GM12878 (cell line): Measurements from ENCODE around the gene COL6A3. TPM values are rescaled to one million over a fixed set of nuclear protein-coding genes. Genes with fewer than 3 reads are reported as not detected.

Experiments used
- ATAC-seq: fragments of 200-7000 bp; cut with Tn5 transposase; 3 replicates; pipeline ENCODE4 v1.9.1; 2020; ENCODE audit warnings: mild to moderate bottlenecking, moderate library complexity
- BruUV-seq: library from RNA; stranded (reverse); fragments of 400-500 nt; replicated peaks from 2 replicates; lab custom pipeline; 2021; lab: Mats Ljungman, UMichigan
- CTCF ChIA-PET: fragments of 300-600 bp; sonication (Branson Sonifier 250); formaldehyde crosslinking; extraction: SDS; loops from one replicate; lab custom pipeline; 2021; ENCODE audit warnings: inconsistent platforms; lab: Yijun Ruan, JAX
- POLR2A ChIA-PET: fragments of 350-600 bp; formaldehyde crosslinking; extraction: SDS; loops from one replicate; lab custom pipeline; 2021; ENCODE audit warnings: inconsistent platforms; lab: Charles Lee
- RAD21 ChIA-PET: fragments of 300-600 bp; sonication (Branson Sonifier 250); formaldehyde crosslinking; loops from one replicate; lab custom pipeline; 2023; ENCODE audit warnings: antibody characterized with exemption; ENCODE audit not compliant: unreplicated experiment; lab: Charles Lee
- SMC1A ChIA-PET: fragments of 300-600 bp; sonication (Branson Sonifier 250); formaldehyde crosslinking; loops from one replicate; lab custom pipeline; 2023; ENCODE audit not compliant: unreplicated experiment, uncharacterized antibody; lab: Charles Lee
- DNase-seq: peaks from one replicate; pipeline ENCODE4 v3.0.0-alpha.2; 2011; ENCODE audit warnings: low read depth, low spot score
- FAIRE-seq: peaks from 3 replicates; lab custom pipeline; 2011; peaks lifted over from hg19 to GRCh38; lab: Jason Lieb, UNC
- H2AFZ ChIP-seq: 2 replicates; pipeline ENCODE4 v1.6.0; 2011; ENCODE audit warnings: low read depth, low read length, control low read depth; ENCODE audit not compliant: control insufficient read depth
- H3K27ac ChIP-seq: 2 replicates; pipeline ENCODE4 v1.5.1; 2011; ENCODE audit warnings: control low read depth; ENCODE audit not compliant: control insufficient read depth, insufficient read depth
- H3K27me3 ChIP-seq, 2 experiments: replicated peaks in 1 of 2; 2 replicates each; pipeline versions ENCODE4 v1.6.0 to v1.6.1; 2011; ENCODE audit warnings: low read length in 1 of 2; ENCODE audit not compliant: control insufficient read depth in 2 of 2, insufficient read depth in 2 of 2
- H3K36me3 ChIP-seq, 2 experiments: 2 replicates each; pipeline ENCODE4 v1.5.1; 2011; ENCODE audit warnings: low read length in 1 of 2; ENCODE audit not compliant: control insufficient read depth in 2 of 2, insufficient read depth in 2 of 2
- H3K4me1 ChIP-seq: 2 replicates; pipeline ENCODE4 v1.6.1; 2011; ENCODE audit warnings: mild to moderate bottlenecking, low read length, moderate library complexity, mixed read lengths; ENCODE audit not compliant: control insufficient read depth, insufficient read depth
- H3K4me2 ChIP-seq: 2 replicates; pipeline ENCODE4 v1.6.0; 2011; ENCODE audit warnings: control low read depth; ENCODE audit not compliant: control insufficient read depth, insufficient read depth
- H3K4me3 ChIP-seq: fragments of 200-600 bp; sonication (generic); 2 replicates; pipeline ENCODE4 v1.5.1; 2016
- H3K79me2 ChIP-seq: 2 replicates; pipeline ENCODE4 v1.6.0; 2011; ENCODE audit warnings: low read length; ENCODE audit not compliant: control insufficient read depth, insufficient read depth
- H3K9ac ChIP-seq: 2 replicates; pipeline ENCODE4 v1.8.0; 2011; ENCODE audit warnings: low read length, control low read depth, mixed read lengths; ENCODE audit not compliant: control insufficient read depth, insufficient read depth
- H3K9me3 ChIP-seq: replicated peaks from 3 replicates; pipeline ENCODE4 v1.5.1; 2011; ENCODE audit warnings: mild to moderate bottlenecking, low read length; ENCODE audit not compliant: control insufficient read depth, insufficient read depth
- H4K20me1 ChIP-seq: 2 replicates; pipeline ENCODE4 v1.6.0; 2011; ENCODE audit not compliant: control insufficient read depth, insufficient read depth
- GATAD2B ChIP-seq: fragments of 450-650 bp; conservative IDR thresholded peaks from 2 replicates; pipeline ENCODE4 v1.6.1; 2017; ENCODE audit warnings: low read depth, mild to moderate bottlenecking, moderate library complexity
- JUNB ChIP-seq: IDR thresholded peaks from 2 replicates; pipeline ENCODE4 v1.6.1; 2016; ENCODE audit warnings: antibody characterized with exemption, mild to moderate bottlenecking
- MEF2B ChIP-seq: fragments of 450-650 bp; IDR thresholded peaks from 2 replicates; pipeline ENCODE4 v1.6.1; 2018; ENCODE audit warnings: mild to moderate bottlenecking, moderate library complexity; ENCODE audit not compliant: partially characterized antibody, poor library complexity, severe bottlenecking
- MLLT1 ChIP-seq: fragments of 450-650 bp; IDR thresholded peaks from 2 replicates; pipeline ENCODE4 v1.6.1; 2016; ENCODE audit warnings: mild to moderate bottlenecking
- NRF1 ChIP-seq: conservative IDR thresholded peaks from 2 replicates; pipeline ENCODE4 v1.6.1; 2011; ENCODE audit warnings: mild to moderate bottlenecking, low read depth, low read length, improper control_type of control experiment
- POU2F2 ChIP-seq: IDR thresholded peaks from 3 replicates; pipeline ENCODE4 v1.6.1; 2011; ENCODE audit warnings: low read depth, mild to moderate bottlenecking, low read length, borderline replicate concordance
- RELB ChIP-seq: fragments of 450-650 bp; IDR thresholded peaks from 2 replicates; pipeline ENCODE4 v1.6.1; 2017; ENCODE audit warnings: low read depth, mild to moderate bottlenecking, moderate library complexity
- SMAD5 ChIP-seq: IDR thresholded peaks from 2 replicates; pipeline ENCODE4 v1.6.1; 2016; ENCODE audit warnings: antibody characterized with exemption, low read depth
- SMARCA5 ChIP-seq: fragments of 450-650 bp; IDR thresholded peaks from 2 replicates; pipeline ENCODE4 v1.6.1; 2017; ENCODE audit warnings: mild to moderate bottlenecking
- SP1 ChIP-seq: IDR thresholded peaks from one replicate; pipeline ENCODE4 v1.6.1; 2011; ENCODE audit warnings: low read depth, low read length
- STAT3 ChIP-seq: IDR thresholded peaks from 2 replicates; pipeline ENCODE4 v1.6.1; 2011; ENCODE audit warnings: low read depth, low read length, improper control_type of control experiment
- TCF12 ChIP-seq: IDR thresholded peaks from 2 replicates; pipeline ENCODE4 v1.6.1; 2011; ENCODE audit warnings: low read depth, mild to moderate bottlenecking, low read length
- ZNF24 ChIP-seq: fragments of 450-650 bp; IDR thresholded peaks from 2 replicates; pipeline ENCODE4 v1.6.1; 2017; ENCODE audit warnings: antibody characterized with exemption, mild to moderate bottlenecking
- WGBS: methylation state at CpG from one replicate; pipeline ENCODE4 v1.1.6; 2016; ENCODE audit warnings: low lambda C conversion rate; ENCODE audit not compliant: insufficient replicate concordance, insufficient coverage; ENCODE audit errors: missing lambda C conversion rate; 5-methylcytosine and 5-hydroxymethylcytosine counted together
- in situ Hi-C: fragments of 300-500 bp; cut with MboI; formaldehyde crosslinking; loops from 9 replicates; pipeline ENCODE4 v1.14.3; 2018; ENCODE audit warnings: mixed read lengths
- intact Hi-C: fragments of 100-400 bp; cut with micrococcal nuclease; formaldehyde crosslinking; loops from one replicate; pipeline ENCODE4 v1.14.2; 2022; ENCODE audit not compliant: unreplicated experiment
- polyA plus RNA-seq, 11 experiments: library from polyadenylated mRNA; depleted of rRNA in 4 of 11; unstranded in 6 of 11; stranded (reverse) in 5 of 11; fragments of >200 nt; fragmentation: Nextera tagmentation in 4 of 11; fragmentation: Illumina TruSeq in 1 of 11; extraction: Ambion mirVana in 4 of 11; extraction: Trizol in 1 of 11; gene quantifications; 1 replicate in 1 of 11; 2 replicates in 10 of 11; pipeline versions ENCODE4 v1.2.1 to v1.2.3, GENCODE V29; 2011 to 2016; ENCODE audit warnings: inconsistent platforms in 2 of 11, missing spikeins in 2 of 11, low read depth in 1 of 11
- total RNA-seq, 4 experiments: library from RNA; depleted of rRNA in 3 of 4; stranded (reverse); fragments of >200 nt in 3 of 4; fragmentation: Illumina TruSeq in 1 of 4; extraction: Trizol in 1 of 4; gene quantifications; 2 replicates each; pipeline versions ENCODE4 v1.2.1 to v1.2.3, GENCODE V29; 2013 to 2021
- TF ChIP-seq, protein P1 (sequence below): fragments of 450-650 bp; IDR thresholded peaks from 2 replicates; pipeline ENCODE4 v1.6.1; 2017; ENCODE audit warnings: borderline replicate concordance
- TF ChIP-seq, protein P2 (sequence below): IDR thresholded peaks from 2 replicates; pipeline ENCODE4 v1.6.1; 2012; ENCODE audit warnings: improper control_type of control experiment, low read depth, low read length; ENCODE audit not compliant: insufficient replicate concordance

The COL6A3 gene
- total and polyA plus RNA-seq, 10 of the 15 experiments (the other 5 are each of a cell fraction or from before 2014, with no cell fraction given): 0.01 to 0.51 (median 0.09) TPM; not detected in 4

DNA sequence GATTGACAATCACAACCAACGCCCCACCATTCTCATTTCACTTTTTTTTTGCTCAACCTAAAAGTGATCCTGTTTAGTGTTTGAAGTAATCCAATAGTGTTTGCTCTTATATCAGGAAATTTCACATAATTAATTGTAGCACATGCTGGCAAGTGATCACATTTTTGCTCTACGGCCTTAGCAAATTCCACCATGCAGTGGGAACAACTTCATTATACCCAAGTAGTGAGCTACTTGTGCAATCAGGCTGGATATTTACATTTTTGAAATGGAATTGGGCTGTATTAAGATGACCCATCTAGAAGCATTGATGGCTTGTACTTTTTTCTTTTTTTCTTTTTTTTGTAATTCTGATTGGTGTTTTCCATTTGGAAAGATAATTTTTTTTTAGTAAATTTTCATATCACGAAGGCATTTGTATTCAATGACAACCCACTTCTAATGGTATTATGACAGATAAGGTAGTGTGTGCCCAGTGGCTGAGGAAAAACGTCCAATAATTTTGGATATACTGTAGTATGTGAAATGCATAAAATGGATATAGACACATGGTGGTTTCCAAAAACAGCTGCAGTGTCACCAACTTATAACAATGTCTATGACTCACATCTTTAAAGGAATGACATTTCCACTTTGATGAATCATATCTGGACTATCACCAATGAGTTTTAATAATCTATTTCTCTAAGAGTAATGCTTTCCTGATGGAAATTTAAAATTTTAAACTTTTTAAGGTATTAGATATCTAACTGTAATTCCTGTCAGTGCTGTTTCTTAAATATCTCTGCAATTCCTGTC, 130.6 kb downstream of the COL6A3 start:
- Histone ChIP-seq H3K27ac (no peak overlapping the region), H3K4me3 (no peak overlapping the region), H3K4me2 (no peak overlapping the region), H3K36me3 (no peaks in the 10 kb centered on the region), H3K4me1 (no peaks in the 10 kb centered on the region), H3K9me3 (no peaks in the 10 kb centered on the region), H4K20me1 (no peaks in the 10 kb centered on the region; the same call in 1 of the 2 replicates), H2AFZ (no peak overlapping the region), H3K27me3 (no peaks in the 10 kb centered on the region; a peak in 1 of 4 replicates), H3K79me2 (no peaks in the 10 kb centered on the region), H3K9ac (no peak overlapping the region)
- ChIA-PET POLR2A (no interaction called here), CTCF (no interaction called here), RAD21 (no interaction called here), SMC1A (no interaction called here)
- 1% methylated on average over 4 of the region's 4 CpGs for whole genome bisulfite sequencing
- in situ Hi-C loops: no loop called here
- DNase-seq: no peak
- FAIRE-seq: no peak
- ATAC-seq: no peak
- intact Hi-C loops: no loop called here
- BruUV-seq: no TSS peak
- TF ChIP-seq MEF2B (no peak), NRF1 (no peak), MLLT1 (no peak), TCF12 (no peak), STAT3 (no peak), SMARCA5 (no peak), POU2F2 (no peak), GATAD2B (no peak), ZNF24 (no peak), JUNB (no peak), RELB (no peak), SMAD5 (no peak), SP1 (no peak)
- TF ChIP-seq, protein P1, sequence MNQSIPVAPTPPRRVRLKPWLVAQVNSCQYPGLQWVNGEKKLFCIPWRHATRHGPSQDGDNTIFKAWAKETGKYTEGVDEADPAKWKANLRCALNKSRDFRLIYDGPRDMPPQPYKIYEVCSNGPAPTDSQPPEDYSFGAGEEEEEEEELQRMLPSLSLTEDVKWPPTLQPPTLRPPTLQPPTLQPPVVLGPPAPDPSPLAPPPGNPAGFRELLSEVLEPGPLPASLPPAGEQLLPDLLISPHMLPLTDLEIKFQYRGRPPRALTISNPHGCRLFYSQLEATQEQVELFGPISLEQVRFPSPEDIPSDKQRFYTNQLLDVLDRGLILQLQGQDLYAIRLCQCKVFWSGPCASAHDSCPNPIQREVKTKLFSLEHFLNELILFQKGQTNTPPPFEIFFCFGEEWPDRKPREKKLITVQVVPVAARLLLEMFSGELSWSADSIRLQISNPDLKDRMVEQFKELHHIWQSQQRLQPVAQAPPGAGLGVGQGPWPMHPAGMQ: no peak
- TF ChIP-seq, protein P2, sequence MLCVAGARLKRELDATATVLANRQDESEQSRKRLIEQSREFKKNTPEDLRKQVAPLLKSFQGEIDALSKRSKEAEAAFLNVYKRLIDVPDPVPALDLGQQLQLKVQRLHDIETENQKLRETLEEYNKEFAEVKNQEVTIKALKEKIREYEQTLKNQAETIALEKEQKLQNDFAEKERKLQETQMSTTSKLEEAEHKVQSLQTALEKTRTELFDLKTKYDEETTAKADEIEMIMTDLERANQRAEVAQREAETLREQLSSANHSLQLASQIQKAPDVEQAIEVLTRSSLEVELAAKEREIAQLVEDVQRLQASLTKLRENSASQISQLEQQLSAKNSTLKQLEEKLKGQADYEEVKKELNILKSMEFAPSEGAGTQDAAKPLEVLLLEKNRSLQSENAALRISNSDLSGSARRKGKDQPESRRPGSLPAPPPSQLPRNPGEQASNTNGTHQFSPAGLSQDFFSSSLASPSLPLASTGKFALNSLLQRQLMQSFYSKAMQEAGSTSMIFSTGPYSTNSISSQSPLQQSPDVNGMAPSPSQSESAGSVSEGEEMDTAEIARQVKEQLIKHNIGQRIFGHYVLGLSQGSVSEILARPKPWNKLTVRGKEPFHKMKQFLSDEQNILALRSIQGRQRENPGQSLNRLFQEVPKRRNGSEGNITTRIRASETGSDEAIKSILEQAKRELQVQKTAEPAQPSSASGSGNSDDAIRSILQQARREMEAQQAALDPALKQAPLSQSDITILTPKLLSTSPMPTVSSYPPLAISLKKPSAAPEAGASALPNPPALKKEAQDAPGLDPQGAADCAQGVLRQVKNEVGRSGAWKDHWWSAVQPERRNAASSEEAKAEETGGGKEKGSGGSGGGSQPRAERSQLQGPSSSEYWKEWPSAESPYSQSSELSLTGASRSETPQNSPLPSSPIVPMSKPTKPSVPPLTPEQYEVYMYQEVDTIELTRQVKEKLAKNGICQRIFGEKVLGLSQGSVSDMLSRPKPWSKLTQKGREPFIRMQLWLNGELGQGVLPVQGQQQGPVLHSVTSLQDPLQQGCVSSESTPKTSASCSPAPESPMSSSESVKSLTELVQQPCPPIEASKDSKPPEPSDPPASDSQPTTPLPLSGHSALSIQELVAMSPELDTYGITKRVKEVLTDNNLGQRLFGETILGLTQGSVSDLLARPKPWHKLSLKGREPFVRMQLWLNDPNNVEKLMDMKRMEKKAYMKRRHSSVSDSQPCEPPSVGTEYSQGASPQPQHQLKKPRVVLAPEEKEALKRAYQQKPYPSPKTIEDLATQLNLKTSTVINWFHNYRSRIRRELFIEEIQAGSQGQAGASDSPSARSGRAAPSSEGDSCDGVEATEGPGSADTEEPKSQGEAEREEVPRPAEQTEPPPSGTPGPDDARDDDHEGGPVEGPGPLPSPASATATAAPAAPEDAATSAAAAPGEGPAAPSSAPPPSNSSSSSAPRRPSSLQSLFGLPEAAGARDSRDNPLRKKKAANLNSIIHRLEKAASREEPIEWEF: no peak
